Tibial artery (tissue), 4 donors: ENCODE data around the gene SIN3B.
"Not testable (repeated sequence)": the region's sequence is repeated elsewhere in the genome, so short reads cannot be mapped to it uniquely, and the experiment has no call there.

Experiments used
- DNase-seq, 2 donors: peaks; one replicate each; pipeline ENCODE4 v3.0.0-alpha.2; 2019
- H3K27ac ChIP-seq, 2 donors: fragments of 200-600 bp; sonication (generic) in 1 of 2; 1 replicate in 1 of 2; 2 replicates in 1 of 2; pipeline ENCODE4 v1.5.1; 2018 to 2019; ENCODE audit warnings: mild to moderate bottlenecking in 1 of 2
- H3K27me3 ChIP-seq, 2 donors: fragments of 200-600 bp; sonication (generic) in 1 of 2; one replicate each; pipeline versions ENCODE4 v1.5.1 to v1.6.0; 2016 to 2019
- H3K36me3 ChIP-seq, 3 donors: fragments of 200-600 bp; sonication (generic) in 2 of 3; one replicate each; pipeline ENCODE4 v1.5.1; 2016 to 2019; ENCODE audit warnings: mild to moderate bottlenecking in 2 of 3
- H3K4me1 ChIP-seq, 4 donors: fragments of 200-600 bp; sonication (generic) in 2 of 4; 1 replicate in 3 of 4; 2 replicates in 1 of 4; pipeline ENCODE4 v1.5.1; 2016 to 2019
- H3K4me3 ChIP-seq, 2 donors: fragments of 200-600 bp; sonication (generic) in 1 of 2; 1 replicate in 1 of 2; 2 replicates in 1 of 2; pipeline ENCODE4 v1.5.1; 2018 to 2019; ENCODE audit warnings: mild to moderate bottlenecking in 2 of 2
- H3K9me3 ChIP-seq, 3 donors: fragments of 200-600 bp; sonication (generic) in 1 of 3; one replicate each; pipeline ENCODE4 v1.5.1; 2016 to 2019
- intact Hi-C: fragments of 100-400 bp; cut with DNase I; formaldehyde crosslinking; loops from one replicate; pipeline ENCODE4 v1.15.0; 2023; ENCODE audit warnings: low total_unique reads
- TF ChIP-seq, protein P1 (sequence below), 2 experiments: fragments of 200-600 bp in 1 of 2; fragments of 450-650 bp in 1 of 2; IDR thresholded peaks; one replicate each; pipeline ENCODE4 v1.5.1; 2017 to 2019; ENCODE audit warnings: antibody characterized with exemption in 2 of 2, mild to moderate bottlenecking in 1 of 2, moderate library complexity in 1 of 2

SIN3B gene

GRCh38 chr19:16797876-16798275, 31.3 kb upstream of the SIN3B start:
- TF ChIP-seq, protein P1, sequence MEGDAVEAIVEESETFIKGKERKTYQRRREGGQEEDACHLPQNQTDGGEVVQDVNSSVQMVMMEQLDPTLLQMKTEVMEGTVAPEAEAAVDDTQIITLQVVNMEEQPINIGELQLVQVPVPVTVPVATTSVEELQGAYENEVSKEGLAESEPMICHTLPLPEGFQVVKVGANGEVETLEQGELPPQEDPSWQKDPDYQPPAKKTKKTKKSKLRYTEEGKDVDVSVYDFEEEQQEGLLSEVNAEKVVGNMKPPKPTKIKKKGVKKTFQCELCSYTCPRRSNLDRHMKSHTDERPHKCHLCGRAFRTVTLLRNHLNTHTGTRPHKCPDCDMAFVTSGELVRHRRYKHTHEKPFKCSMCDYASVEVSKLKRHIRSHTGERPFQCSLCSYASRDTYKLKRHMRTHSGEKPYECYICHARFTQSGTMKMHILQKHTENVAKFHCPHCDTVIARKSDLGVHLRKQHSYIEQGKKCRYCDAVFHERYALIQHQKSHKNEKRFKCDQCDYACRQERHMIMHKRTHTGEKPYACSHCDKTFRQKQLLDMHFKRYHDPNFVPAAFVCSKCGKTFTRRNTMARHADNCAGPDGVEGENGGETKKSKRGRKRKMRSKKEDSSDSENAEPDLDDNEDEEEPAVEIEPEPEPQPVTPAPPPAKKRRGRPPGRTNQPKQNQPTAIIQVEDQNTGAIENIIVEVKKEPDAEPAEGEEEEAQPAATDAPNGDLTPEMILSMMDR (IDR thresholded peaks at IDR 0.05), result no peak
- H3K27ac ChIP-seq, result no peak overlapping the region
- no peaks in the 10 kb centered on the region for H3K36me3 ChIP-seq
- H3K4me1 ChIP-seq, result no peaks in the 10 kb centered on the region
- H3K27me3 ChIP-seq, result no peaks in the 10 kb centered on the region
- DNase-seq, result no peak
- intact Hi-C loops, result no loop called here
- no peaks in the 10 kb centered on the region for H3K9me3 ChIP-seq
- no peak overlapping the region for H3K4me3 ChIP-seq

- H3K4me3 ChIP-seq, intact Hi-C loops: not testable (repeated sequence)
Measured at GRCh38 chr19:16798326-16798725, 30.9 kb upstream of the SIN3B start.

GRCh38 chr19:16799740-16800139, 29.5 kb upstream of the SIN3B start:
- no peaks in the 10 kb centered on the region for H3K9me3 ChIP-seq
- TF ChIP-seq, protein P1 (IDR thresholded peaks at IDR 0.05), result no peak
- no peaks in the 10 kb centered on the region for H3K36me3 ChIP-seq
- no peak overlapping the region for H3K4me3 ChIP-seq
- intact Hi-C loops, result no loop called here
- no peaks in the 10 kb centered on the region for H3K27me3 ChIP-seq
- no peak for DNase-seq
- H3K27ac ChIP-seq, result no peak overlapping the region
- H3K4me1 ChIP-seq, result no peaks in the 10 kb centered on the region

More at GRCh38 chr19:16798326-16798725, 30.9 kb upstream of the SIN3B start:
- not testable (repeated sequence) for H3K9me3 ChIP-seq, DNase-seq, H3K4me1 ChIP-seq, H3K27me3 ChIP-seq, H3K27ac ChIP-seq, H3K36me3 ChIP-seq

- DNase-seq, result no peak
- no peak overlapping the region for H3K27ac ChIP-seq
- intact Hi-C loops, result no loop called here
Measured at GRCh38 chr19:16801600-16802013, 27.6 kb upstream of the SIN3B start.

GRCh38 chr19:16804176-16804575, 25.0 kb upstream of the SIN3B start:
- no peak overlapping the region for H3K4me3 ChIP-seq
- TF ChIP-seq, protein P1 (IDR thresholded peaks at IDR 0.05), result no peak
- no peaks in the 10 kb centered on the region for H3K4me1 ChIP-seq
- H3K36me3 ChIP-seq, result no peaks in the 10 kb centered on the region
- DNase-seq, result no peak
- H3K27ac ChIP-seq, result no peak overlapping the region
- no peaks in the 10 kb centered on the region for H3K9me3 ChIP-seq
- intact Hi-C loops, result no loop called here
- H3K27me3 ChIP-seq, result no peaks in the 10 kb centered on the region

More at GRCh38 chr19:16801600-16802013, 27.6 kb upstream of the SIN3B start:
- no peak overlapping the region for H3K4me3 ChIP-seq
- H3K9me3 ChIP-seq, result no peaks in the 10 kb centered on the region
- no peaks in the 10 kb centered on the region for H3K4me1 ChIP-seq
- no peaks in the 10 kb centered on the region for H3K27me3 ChIP-seq
- TF ChIP-seq, protein P1 (IDR thresholded peaks at IDR 0.05), result no peak
- no peaks in the 10 kb centered on the region for H3K36me3 ChIP-seq

DNA sequence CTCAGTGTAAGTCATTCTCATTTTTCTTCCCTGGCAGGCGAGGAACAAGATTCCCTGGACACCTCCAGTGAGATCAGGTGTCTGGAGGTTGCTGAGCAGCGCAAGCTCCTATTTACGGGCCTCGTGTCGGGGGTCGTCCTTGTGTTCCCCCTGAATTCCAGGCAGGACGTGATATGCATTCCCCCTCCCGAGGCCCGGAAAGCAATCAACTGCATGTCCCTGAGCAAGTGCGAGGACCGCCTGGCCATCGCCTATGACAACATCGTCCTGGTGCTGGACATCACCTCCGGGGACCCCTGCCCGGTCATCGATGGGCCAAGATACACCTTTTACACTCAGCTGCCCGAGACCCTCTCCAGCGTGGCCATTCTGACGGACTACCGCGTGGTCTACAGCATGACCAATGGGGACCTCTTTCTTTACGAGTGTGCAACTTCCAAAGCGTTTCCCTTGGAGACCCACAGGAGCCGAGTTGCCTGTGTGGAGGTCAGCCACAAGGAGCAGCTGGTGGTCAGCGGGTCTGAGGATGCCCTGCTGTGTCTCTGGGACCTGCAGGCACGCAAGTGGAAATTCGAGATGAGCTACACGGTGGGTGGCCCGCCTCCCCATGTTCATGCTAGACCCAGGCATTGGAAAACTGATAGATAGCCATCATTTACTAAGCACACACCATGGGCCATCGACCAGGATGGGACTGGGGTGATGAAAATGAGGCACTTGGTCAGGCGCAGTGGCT, 21.5 kb upstream of the SIN3B start:
- H3K36me3 ChIP-seq, result no peaks in the 10 kb centered on the region
- no peak overlapping the region for H3K27ac ChIP-seq
- intact Hi-C loops, result no loop called here
- no peak overlapping the region for H3K4me3 ChIP-seq
- DNase-seq, result no peak
- H3K27me3 ChIP-seq, result no peaks in the 10 kb centered on the region
- H3K9me3 ChIP-seq, result no peaks in the 10 kb centered on the region
- TF ChIP-seq, protein P1 (IDR thresholded peaks at IDR 0.05), result no peak
- H3K4me1 ChIP-seq, result no peaks in the 10 kb centered on the region
